HepG2 (cell line): ENCODE measurements around the gene IP6K3. TPM values are rescaled to one million over a fixed set of nuclear protein-coding genes. Genes with fewer than 3 reads are reported as not detected.

ENCODE experiments used
- BRCA1 ChIP-seq: sonication (generic); formaldehyde crosslinking; IDR thresholded peaks from 2 replicates; pipeline ENCODE4 v1.4.0; 2020; ENCODE audit warnings: missing genetic modification reagents
- CTCF ChIP-seq: sonication (generic); formaldehyde crosslinking; IDR thresholded peaks from 2 replicates; pipeline ENCODE4 v1.5.0; 2020; ENCODE audit warnings: mild to moderate bottlenecking, missing genetic modification reagents, moderate library complexity
- DDIT3 ChIP-seq: sonication (generic); formaldehyde crosslinking; IDR thresholded peaks from 2 replicates; pipeline ENCODE4 v1.4.0; 2020; ENCODE audit warnings: mild to moderate bottlenecking, missing genetic modification reagents
- LCORL ChIP-seq, 2 experiments: fragments of 450-650 bp in 1 of 2; sonication (generic) in 1 of 2; formaldehyde crosslinking in 1 of 2; IDR thresholded peaks; 2 replicates each; pipeline versions ENCODE4 v1.5.0 to v1.6.1; 2017 to 2020; ENCODE audit warnings: antibody characterized with exemption in 1 of 2, missing genetic modification reagents in 1 of 2
- MTA1 ChIP-seq: sonication (generic); formaldehyde crosslinking; IDR thresholded peaks from 2 replicates; pipeline ENCODE4 v1.4.0; 2020; ENCODE audit warnings: missing genetic modification reagents, mild to moderate bottlenecking, borderline replicate concordance
- NPAS2 ChIP-seq: sonication (generic); formaldehyde crosslinking; IDR thresholded peaks from 2 replicates; pipeline ENCODE4 v1.8.0; 2022; ENCODE audit warnings: mild to moderate bottlenecking, missing genetic modification reagents, borderline replicate concordance
- PRDM15 ChIP-seq: sonication (generic); formaldehyde crosslinking; IDR thresholded peaks from 2 replicates; pipeline ENCODE4 v1.4.0; 2020; ENCODE audit warnings: missing genetic modification reagents
- SMYD3 ChIP-seq: sonication (generic); formaldehyde crosslinking; IDR thresholded peaks from 2 replicates; pipeline ENCODE4 v1.8.1; 2023; ENCODE audit warnings: mild to moderate bottlenecking, missing genetic modification reagents
- TRIM24 ChIP-seq: sonication (generic); formaldehyde crosslinking; IDR thresholded peaks from 2 replicates; pipeline ENCODE4 v1.8.0; 2022; ENCODE audit warnings: mild to moderate bottlenecking, missing genetic modification reagents
- ZBTB43 ChIP-seq: sonication (generic); formaldehyde crosslinking; conservative IDR thresholded peaks from 2 replicates; pipeline ENCODE4 v1.4.0; 2020; ENCODE audit warnings: missing genetic modification reagents
- ZFP36 ChIP-seq: fragments of 150-350 bp; IDR thresholded peaks from 2 replicates; pipeline ENCODE4 v1.6.1; 2018; ENCODE audit warnings: borderline replicate concordance, low read length, low read depth; ENCODE audit not compliant: partially characterized antibody
- ZNF10 ChIP-seq: sonication (generic); formaldehyde crosslinking; IDR thresholded peaks from 2 replicates; pipeline ENCODE4 v1.4.0; 2020; ENCODE audit warnings: mild to moderate bottlenecking, low read depth, missing genetic modification reagents, borderline replicate concordance
- ZNF646 ChIP-seq: sonication (generic); formaldehyde crosslinking; IDR thresholded peaks from 2 replicates; pipeline ENCODE4 v1.9.0; 2021; ENCODE audit warnings: mild to moderate bottlenecking, missing genetic modification reagents
- ZSCAN30 ChIP-seq: sonication (generic); formaldehyde crosslinking; IDR thresholded peaks from 2 replicates; pipeline ENCODE4 v1.5.0; 2020; ENCODE audit warnings: mild to moderate bottlenecking, missing genetic modification reagents
- polyA plus RNA-seq, 8 experiments: library from polyadenylated mRNA; depleted of rRNA in 3 of 8; stranded (reverse) in 7 of 8; unstranded in 1 of 8; fragments of >200 nt; fragmentation: Illumina TruSeq in 4 of 8; extraction: Trizol in 4 of 8; gene quantifications; 2 replicates each; pipeline versions ENCODE4 v1.2.1 to v1.2.3, GENCODE V29; 2011 to 2016; ENCODE audit warnings: low read depth in 4 of 8, missing spikeins in 1 of 8, mixed read lengths in 1 of 8; ENCODE audit not compliant: insufficient read depth in 1 of 8
- total RNA-seq, 5 experiments: library from RNA; depleted of rRNA; stranded (reverse); fragments of >200 nt; fragmentation: Illumina TruSeq; extraction: Trizol; gene quantifications; 2 replicates each; pipeline ENCODE4 v1.2.3, GENCODE V29; 2016; ENCODE audit warnings: low read depth in 1 of 5

IP6K3 gene
- total and polyA plus RNA-seq, 2 of the 13 experiments (the other 11 are each of a cell fraction or from before 2014, with no cell fraction given): 0.11 to 0.18 TPM

- TF ChIP-seq ZFP36 (peak; percentile 86), ZBTB43 (CRISPR knock-in tag) (no peak), ZSCAN30 (CRISPR knock-in tag) (peak; percentile 77; the same call in 1 of the 2 replicates), CTCF (peak; percentile 100), MTA1 (CRISPR knock-in tag) (peak; percentile 99), TRIM24 (CRISPR knock-in tag) (no peak), ZNF10 (CRISPR knock-in tag) (no peak), PRDM15 (CRISPR knock-in tag) (no peak), NPAS2 (CRISPR knock-in tag) (no peak), DDIT3 (CRISPR knock-in tag) (no peak), BRCA1 (CRISPR knock-in tag) (peak; percentile 61; the same call in 1 of the 2 replicates), LCORL (IDR thresholded peaks at IDR 0.05) (no peak), LCORL (CRISPR knock-in tag; IDR thresholded peaks at IDR 0.05) (peak; percentile 98), SMYD3 (CRISPR knock-in tag) (no peak), ZNF646 (CRISPR knock-in tag) (0 out of 2 replicates have a peak, but pooled peaks have one; percentile 3)
Observed at GRCh38 chr6:33761922-33762629, 15.4 kb upstream of the IP6K3 start (continued).
